ENCODE data around the gene FBXL13.
"Not testable (repeated sequence)": the region's sequence is repeated elsewhere in the genome, so short reads cannot be mapped to it uniquely, and the experiment has no call there.

FBXL13 gene

GRCh38 chr7:103074519-103075336 is at the start of gene FBXL13, which contains the start of gene ARMC10:
FBXL13 (minus strand) TSS chr7:103074796.
ARMC10 (plus strand) TSS chr7:103075140; CDS start chr7:103075273, 133 bp downstream.
- peak; percentile 49 for DNase-seq

- no peak for DNase-seq
Measured at GRCh38 chr7:103123529-103123928, 48.9 kb upstream of the FBXL13 start.

GRCh38 chr7:103121641-103122040 is 47.0 kb upstream of the FBXL13 start:
- DNase-seq: no peak

GRCh38 chr7:103120362-103120761 is 45.8 kb upstream of the FBXL13 start:
- DNase-seq: no peak

- DNase-seq: no peak
Measured at GRCh38 chr7:103119791-103120291, 45.2 kb upstream of the FBXL13 start.

GRCh38 chr7:103117465-103117864 is 42.9 kb upstream of the FBXL13 start:
- no peak for DNase-seq

GRCh38 chr7:103116991-103117390 is 42.4 kb upstream of the FBXL13 start:
- no peak for DNase-seq

GRCh38 chr7:103116511-103116910 is 41.9 kb upstream of the FBXL13 start:
- no peak for DNase-seq

GRCh38 chr7:103115771-103116170 is 41.2 kb upstream of the FBXL13 start:
- no peak for DNase-seq

GRCh38 chr7:103114576-103115008 is 40.0 kb upstream of the FBXL13 start:
- DNase-seq: no peak

GRCh38 chr7:103113164-103113563 is 38.6 kb upstream of the FBXL13 start:
- no peak for DNase-seq

- DNase-seq: not testable (repeated sequence)
Measured at GRCh38 chr7:103106703-103107070, 32.1 kb upstream of the FBXL13 start.

- DNase-seq: no peak
Measured at GRCh38 chr7:103106005-103106702, 31.6 kb upstream of the FBXL13 start.

- DNase-seq: no peak
Measured at GRCh38 chr7:103101543-103101942, 26.9 kb upstream of the FBXL13 start.

GRCh38 chr7:103100348-103100747 is 25.8 kb upstream of the FBXL13 start:
- no peak for DNase-seq

- no peak for DNase-seq
Measured at GRCh38 chr7:103097041-103097440, 22.4 kb upstream of the FBXL13 start.

GRCh38 chr7:103095558-103095957 is 21.0 kb upstream of the FBXL13 start:
- not testable (repeated sequence) for DNase-seq

- no peak for DNase-seq
Measured at GRCh38 chr7:103094102-103094501, 19.5 kb upstream of the FBXL13 start.

- no peak for DNase-seq
Measured at GRCh38 chr7:103093429-103093828, 18.8 kb upstream of the FBXL13 start.

- DNase-seq: not testable (repeated sequence)
Measured at GRCh38 chr7:103092321-103092720, 17.7 kb upstream of the FBXL13 start.

GRCh38 chr7:103083210-103083609 is 8.6 kb upstream of the FBXL13 start:
- DNase-seq: no peak

- no peak for DNase-seq
Measured at GRCh38 chr7:103082497-103082896, 7.9 kb upstream of the FBXL13 start.

GRCh38 chr7:103080923-103081322 is 6.3 kb upstream of the FBXL13 start:
- DNase-seq: no peak

GRCh38 chr7:103079836-103080235 is 5.2 kb upstream of the FBXL13 start:
- no peak for DNase-seq

All from KG1 (cell line).